NCI-H2171 treated with DMSO at 0.1 percent for 48 hours (cell line): ENCODE results near the gene CYP51A1.
A peak's percentile ranks its signal among the peaks of the same experiment; 100 is the strongest.
"Not testable (repeated sequence)": the region's sequence is repeated elsewhere in the genome, so short reads cannot be mapped to it uniquely, and the experiment has no call there.

Source experiments
- DNase-seq: peaks from one replicate; lab custom pipeline; 2025; lab: John Stamatoyannopoulos, UW

CYP51A1 gene

DNA sequence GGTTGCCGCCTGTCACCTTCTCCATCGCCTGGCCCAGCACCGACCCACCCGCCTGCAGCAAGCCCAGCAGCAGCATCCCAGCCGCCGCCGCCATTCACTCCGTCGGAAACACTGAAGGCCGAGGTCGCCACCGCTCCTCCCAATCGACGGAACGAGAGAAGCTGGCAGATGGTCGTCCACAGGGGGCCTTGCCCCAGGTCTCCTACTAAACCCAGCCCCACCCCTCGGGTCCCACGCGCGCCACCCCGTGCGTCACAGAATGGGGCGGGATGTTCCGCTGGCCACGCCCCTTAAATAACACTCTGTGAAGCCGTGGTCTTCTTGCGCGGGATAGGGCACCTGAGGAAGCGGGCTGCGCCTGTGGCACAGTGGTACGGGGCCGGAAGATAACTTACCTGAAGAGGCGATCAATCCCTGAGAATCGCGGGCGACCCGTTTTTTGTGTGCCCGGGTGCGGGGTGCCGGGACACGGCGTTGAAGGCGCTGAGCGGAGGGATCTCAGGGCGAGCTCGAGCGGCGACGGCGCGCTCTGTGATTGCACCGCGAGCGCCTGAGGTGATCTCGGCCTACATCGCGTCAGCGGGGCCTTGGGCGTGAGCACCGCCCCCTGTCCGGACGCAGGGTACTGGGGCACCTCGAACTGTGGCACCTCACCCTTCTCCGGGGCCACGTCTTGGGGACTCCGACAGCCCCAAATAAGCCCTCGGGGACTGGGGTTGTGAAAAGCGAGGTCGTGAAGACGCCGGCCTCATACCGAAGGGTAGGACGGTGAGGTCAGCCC lies at the start of gene CYP51A1:
TSS of gene CYP51A1 (minus strand) at position 207 of the 781 bp plus-strand sequence. CDS start at position 94, 113 bp downstream.
- peak; percentile 90 for DNase-seq

DNA sequence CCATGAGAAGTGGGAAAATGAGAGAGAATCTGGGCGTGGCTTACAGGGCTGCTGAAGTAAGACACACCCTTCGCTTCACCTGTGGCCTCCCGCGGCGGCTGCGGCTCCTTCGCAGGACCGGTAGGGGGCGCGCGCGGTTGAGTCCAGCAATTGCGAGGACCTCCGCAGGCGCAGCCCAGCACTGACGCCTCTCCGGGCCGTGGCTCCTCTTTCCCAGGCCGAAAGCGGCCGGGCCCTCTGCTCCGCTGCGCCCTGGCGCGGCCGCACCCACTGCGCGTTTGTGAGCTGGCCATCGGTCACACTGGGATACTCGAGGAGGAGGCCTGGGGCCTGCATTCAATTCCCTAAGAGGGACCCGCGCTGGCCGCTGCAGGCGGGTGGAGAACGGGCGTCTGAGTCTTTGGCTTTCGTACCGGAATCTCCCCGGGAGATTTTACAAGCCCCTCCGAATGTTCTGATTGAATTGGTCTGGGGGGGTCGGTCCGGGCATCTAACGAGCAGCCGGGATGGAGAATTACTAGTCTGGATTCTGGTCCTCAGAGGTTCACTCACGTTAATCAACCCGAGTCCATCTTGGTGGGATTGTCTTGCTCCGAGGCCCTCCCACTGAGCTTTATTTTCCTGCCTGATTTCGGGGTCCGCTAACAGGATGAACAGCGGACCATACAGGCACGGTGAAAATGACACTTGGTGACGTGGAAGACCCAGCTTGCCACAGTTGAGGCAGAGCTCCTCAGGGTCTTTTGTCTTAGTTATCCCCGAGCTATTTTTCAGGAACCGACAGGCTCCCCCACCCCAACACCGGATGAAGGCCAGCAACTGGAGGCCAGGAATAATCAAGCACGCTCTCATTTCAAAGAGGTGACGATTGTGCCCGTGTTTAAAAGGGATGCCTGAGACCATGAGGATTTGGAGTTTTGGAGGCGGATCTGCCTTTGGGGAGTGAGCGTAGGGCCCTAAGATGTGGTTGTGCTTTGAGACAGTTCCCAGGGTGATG lies 44.9 kb upstream of the CYP51A1 start, which contains the start of gene LRRD1:
TSS of gene LRRD1 (minus strand) at position 215 of the 997 bp plus-strand sequence. CDS start 13,940 bp downstream, outside the sequence.
- no peak for DNase-seq

DNA sequence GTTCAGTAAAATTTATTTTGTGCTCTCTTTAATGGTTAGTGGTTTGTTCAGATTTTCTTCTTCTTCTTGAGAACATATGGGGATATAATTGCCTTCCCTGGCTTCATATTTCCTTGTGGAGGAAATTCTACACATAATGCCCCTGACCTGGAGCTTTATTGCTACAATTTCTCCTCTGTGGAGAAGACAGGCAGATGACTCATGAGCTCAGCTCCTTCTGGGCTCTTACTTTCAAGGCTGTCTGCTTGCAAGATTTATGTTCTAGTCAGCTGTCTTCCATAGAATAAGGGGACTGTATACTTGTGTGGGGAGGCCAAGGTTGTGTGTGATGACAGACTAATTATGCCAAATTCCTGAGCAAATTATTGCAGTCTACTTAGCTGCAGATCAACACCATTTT lies 43.1 kb upstream of the CYP51A1 start:
- DNase-seq = peak; percentile 49

DNA sequence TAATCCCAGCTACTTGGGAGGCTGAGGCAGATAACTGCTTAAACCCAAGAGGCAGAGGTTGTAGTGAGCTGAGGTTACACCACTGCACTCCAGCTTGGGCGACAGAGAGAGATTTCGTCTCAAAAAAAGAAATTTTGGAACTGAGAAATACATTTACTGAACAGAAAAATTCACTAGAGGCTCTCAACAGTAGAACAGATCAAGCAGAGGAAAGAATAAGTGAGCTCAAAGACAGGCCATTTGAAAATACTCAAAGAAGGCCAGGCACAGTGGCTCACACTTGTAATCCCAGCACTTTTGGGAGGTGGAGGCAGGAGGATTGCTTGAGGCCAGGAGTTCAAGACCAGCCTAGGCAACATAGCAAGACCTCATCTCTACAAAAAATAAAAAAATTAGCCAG lies 35.3 kb upstream of the CYP51A1 start:
- not testable (repeated sequence) for DNase-seq

DNA sequence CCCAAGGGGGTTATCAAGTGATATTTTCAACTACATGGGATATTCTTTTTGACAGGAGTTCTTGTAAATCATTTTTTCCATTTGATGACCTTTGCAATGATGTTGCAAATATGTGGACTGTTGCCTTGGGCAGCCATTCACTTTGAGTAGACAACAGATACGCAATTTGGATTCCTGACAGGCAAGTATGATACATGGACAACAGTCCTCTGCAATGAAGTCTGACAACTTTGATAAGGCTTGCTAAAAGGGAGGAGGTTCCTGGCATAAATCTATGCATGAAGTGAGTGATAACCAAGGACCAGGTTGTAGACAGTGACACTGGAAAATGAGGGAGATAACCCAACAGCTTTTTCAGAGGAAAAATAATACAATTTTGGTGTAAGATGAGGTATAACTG lies 27.0 kb upstream of the CYP51A1 start:
- DNase-seq = no peak

DNA sequence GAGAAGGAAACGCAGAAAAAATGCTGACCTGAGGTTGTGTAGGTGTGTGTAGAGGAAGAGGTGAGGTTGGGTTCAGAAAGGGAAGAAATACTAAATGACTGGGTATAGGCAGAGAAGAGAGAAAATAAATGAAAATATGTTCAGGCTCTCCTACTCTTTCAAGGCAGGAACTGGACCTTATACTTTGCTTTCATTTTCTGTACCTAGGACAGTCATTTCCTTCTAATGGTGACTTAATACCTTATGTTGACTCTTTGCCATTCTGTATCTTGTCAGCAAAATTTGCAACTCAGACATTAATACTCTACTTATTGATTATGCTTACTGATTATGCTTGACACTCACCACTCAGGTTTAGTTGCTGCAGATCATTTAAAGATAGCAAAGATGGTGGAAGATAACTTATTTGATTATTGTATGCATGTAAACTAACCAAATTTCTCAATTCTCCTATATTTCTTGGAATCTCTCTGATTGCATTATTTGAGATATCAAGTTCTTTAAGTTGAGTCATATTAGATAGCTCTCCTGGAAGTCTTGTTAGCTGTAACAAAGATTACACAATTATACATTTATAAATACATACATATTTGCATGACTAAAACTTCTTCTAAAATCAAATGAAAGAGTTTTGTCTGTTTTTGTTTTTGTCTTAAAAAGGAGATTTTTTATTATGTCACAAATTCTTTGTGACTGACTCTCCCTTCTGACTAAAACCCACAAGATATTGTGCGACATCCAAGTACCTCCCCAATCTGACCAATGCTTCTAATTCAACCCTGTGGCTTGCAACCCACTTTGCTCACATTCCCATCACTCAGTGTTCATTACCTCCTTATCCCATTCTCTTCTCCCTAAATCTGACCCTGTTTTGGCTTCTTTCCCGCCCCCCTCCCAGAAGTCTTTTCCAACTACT lies 24.6 kb upstream of the CYP51A1 start:
- no peak for DNase-seq

DNA sequence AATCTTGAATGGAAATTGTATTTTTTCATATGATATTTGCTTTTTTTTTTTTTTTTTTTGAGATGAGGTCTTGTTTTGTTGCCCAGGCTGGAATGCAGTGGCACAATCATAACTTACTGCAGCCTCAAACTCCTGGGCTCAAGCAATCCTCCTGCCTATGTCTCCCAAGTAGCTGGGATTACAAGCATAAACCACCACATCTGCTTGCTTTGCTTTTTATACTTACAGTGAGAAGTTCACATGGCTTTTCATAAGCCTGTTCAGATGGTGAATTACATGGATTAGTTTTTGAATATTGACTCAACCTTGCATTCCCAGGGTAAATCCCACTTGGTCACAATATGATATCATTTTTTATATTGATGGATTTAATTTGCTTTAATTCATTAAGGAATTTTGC lies 22.7 kb upstream of the CYP51A1 start:
- no peak for DNase-seq

DNA sequence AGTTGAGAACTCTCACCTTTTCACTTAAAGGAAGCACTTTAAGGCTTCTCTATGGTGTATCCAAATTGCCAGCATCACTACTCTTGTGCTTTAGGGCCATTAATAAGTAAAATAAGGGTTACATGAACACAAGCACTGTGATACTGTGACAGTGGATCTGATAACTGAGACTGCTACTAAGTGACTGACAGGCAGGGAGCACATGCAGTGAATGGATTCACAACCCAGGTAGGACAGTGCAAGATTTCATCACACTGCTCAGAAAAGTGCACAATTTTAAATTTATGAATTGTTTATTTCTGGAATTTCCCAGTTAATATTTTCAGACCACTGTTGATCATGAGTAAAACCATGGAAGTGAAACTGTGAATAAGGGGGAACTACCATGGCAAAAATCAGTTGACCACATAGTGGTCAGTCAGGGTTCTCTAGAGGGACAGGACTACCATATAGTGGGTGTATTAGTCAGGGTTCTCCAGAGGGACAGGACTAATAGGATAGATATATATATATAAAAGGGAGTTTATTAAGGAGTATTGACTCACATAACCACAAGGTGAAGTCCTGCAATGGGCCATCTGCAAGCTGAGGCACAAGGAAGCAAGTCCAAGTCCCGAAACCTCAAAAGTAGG lies 20.9 kb upstream of the CYP51A1 start:
- no peak for DNase-seq

DNA sequence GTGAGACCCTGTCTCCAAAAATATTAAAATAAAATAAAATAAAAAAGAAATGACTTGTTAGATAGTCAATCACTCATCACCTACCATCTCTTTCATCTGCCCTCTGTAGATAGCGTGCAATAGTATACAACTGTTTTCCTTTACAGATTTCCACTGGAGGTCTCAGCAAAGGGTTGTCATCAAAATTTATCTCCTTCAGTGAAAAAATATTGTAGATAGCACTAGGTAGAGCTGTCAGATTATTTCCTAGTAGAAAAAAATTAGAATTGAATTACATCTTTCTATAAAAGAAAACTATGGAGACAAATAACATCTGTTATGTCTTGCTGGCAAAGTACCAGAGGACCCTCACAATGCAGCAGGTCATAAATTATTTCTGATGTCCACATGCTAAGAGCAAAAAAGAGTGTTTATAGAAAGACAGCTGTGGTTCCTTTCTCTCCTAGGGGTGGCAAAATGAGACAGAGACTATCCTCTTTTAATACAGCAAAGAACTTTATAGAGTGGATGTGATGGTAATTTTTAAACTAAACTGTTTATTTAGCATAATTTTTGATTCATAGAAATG lies 16.3 kb upstream of the CYP51A1 start:
- peak; percentile 56 for DNase-seq

DNA sequence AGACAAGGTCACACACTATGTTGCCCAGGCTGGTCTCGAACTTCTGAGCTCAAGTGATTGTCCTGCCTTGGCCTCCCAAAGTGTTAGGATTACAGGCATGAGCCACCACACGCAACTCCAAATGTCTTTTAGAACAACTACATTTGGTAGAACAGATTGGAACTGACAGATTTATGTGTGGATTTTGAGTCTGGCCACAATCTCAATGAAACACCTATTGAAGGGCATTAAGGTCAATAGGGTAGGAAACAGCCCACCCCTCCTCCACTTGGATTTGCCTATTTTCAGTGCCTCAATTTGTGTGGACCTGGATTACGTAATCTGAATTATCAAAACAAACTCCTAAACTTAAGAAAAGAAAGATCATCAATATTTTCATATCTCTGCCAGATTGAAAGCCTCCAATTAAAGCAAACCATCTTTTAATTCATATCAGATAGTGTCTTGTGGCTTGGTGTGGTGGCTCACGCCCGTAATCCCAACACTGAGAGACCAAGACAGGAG lies 15.5 kb upstream of the CYP51A1 start:
- DNase-seq = no peak

DNA sequence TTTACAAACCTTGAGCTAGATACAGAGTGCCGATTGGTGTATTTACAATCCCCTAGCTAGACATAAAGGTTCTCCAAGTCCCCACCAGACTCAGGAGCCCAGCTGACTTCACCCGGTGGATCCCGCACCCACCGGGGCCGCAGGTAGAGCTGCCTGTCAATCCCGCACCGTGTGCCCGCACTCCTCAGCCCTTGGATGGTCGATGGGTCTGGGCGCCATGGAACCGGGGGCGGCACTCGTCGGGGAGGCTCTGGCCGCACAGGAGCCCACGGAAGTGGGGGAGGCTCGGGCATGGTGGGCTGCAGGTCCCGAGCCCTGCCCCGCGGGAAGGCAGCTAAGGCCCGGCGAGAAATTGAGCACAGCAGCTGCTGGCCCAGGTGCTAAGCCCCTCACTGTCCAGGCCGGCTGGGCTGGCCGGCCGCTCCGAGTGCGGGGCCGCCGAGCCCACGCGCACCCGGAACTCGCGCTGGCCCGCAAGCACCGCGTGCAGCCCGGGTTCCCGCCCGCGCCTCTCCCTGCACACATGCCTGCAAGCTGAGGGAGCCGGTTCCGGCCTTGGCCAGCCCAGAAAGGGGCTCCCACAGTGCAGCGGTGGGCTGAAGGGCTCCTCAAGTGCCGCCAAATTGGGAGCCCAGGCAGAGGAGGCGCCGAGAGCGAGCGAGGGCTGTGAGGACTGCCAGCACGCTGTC lies 9.1 kb upstream of the CYP51A1 start:
- not testable (repeated sequence) for DNase-seq

DNA sequence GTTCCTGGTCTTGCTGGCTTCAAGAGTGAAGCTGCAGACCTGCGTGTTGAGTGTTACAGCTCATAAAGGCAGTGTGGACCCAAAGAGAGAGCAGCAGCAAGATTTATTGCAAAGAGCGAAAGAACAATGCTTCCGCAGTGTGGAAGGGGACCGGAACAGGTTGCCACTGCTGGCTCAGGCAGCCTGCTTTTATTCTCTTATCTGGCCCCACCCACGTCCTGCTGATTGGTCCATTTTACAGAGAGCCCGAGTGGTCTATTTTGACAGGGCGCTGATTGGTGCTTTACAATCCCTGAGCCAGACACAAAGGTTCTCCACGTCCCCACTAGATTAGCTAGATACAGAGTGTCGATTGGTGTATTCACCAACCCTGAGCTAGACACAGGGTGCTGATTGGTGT lies 8.5 kb upstream of the CYP51A1 start:
- not testable (repeated sequence) for DNase-seq

DNA sequence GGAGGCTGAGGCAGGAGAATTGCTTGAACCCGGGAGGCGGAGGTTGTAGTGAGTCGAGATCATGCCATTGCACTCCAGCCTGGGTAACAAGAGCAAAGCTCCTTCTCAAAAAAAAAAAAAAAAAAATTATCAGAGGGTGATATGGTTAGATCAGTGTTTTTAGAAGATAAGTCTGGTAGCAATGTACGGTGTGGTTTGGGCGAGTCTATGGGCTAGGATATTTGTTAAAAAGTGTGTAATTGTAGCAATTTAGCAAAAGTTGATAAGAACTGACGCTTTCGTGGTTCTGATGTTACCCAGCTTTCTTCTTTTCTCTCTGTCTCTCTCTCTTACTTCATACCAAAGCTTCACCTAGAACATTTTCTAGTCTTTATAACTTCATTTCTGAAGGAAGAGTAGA lies 6.9 kb upstream of the CYP51A1 start:
- no peak for DNase-seq

DNA sequence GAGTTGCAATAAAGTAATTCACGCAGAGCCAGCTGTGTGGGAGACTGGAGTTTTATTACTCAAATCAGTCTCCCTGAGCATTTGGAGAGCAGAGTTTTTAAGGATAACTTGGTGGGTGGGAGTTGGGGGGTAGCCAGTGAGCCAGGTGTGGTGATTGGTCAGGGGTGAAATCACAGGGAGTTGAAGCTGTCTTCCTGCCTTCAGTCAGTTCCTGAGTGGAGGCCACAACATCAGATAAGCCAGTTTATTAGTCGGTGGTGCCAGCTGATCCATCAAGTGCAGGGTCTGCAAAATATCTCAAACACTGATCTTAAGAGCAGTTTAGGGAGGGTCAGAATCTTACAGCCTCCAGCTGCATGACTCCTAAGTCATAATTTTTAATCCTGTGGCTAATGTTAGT lies 3.3 kb upstream of the CYP51A1 start:
- DNase-seq = no peak

DNA sequence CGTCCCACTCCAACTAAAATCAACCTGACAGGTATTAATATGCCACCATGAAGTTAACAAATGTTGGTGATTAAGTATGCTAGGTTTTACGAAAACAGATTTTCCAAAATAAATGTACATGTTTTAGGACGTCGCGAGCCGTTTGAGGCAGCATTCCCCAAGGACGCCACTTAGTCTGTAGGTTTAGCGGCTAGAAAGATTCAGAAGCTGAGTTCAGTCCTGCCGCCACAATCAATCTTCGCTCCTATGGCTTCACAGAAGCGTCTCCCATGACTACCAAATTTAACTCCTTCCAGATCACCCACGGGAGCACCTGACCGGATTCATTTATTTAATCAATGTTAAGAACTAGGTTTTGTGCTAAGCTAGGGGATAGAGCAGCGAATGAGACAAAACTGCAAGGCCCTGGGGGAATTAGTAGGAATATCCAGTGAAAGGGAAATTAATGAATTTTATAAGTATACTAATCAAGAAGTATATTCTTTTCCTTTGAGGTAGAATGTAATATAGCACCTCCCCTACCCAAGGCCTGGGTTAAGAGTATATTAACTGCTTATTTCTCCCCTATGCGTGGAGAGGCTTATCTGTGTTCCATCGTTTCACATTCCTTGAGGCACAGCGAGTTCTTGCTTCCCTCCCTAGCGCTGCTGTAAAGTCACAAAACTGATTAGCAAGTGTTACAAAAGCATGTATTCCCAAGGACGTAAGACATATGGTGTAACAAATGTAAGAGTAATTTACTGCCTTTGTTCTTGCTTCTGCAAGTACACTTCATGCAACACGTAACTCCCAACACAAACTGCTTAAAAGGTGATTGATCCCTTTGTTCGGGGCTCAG lies 994 bp upstream of the CYP51A1 start:
- peak; percentile 62 for DNase-seq

DNA sequence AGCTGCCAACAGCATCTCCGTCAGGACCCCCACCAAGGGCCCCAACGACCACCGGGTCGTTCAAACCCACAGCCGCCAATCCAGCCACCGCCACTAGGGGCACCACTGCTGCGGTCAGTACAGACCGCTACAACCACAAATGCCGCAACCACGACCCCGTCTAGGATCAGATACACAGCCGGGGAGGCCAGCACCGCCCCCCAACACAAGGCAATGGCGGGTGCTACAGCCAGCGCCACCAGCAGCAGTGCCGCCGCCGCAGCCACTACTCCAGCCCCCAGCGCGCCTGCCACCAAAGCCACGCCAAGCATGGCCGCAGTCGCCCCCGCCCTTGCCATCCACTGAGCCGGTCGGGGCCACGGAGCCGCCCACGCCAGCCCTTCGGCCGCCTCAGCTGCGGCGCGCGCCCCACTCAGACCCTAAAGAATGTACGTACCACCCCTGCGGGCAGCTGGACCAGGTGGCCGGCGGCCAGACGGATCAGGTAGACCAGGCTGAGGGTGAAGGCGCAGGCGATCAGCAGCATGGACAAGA lies 473 bp downstream of the CYP51A1 start:
- peak; percentile 68 for DNase-seq

DNA sequence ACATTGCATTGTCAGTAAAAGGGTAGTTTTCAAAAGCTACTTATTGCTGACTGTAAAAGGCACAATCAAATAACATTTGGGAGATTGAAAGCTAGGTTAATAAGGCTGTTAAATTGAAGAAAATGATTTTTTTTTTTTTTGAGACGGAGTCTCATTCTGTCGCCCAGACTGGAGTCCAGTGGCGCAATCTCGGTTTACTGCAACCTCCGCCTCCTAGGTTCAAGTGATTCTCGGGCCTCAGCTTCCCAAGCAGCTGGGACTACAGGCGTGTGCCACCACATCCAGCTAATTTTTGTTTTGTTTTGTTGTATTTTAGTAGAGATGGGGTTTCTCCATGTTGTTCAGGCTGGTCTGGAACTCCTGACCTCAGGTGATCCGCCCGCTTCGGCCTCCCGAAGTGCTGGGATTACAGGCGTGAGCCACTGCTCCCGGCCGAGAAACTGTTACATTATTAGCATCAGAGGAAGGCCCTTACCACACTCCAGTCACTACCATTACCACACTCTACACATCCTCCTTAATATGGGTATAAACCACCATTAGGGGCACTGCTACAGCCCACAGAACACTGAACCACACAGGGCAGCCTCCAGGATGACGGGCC lies 1.0 kb downstream of the CYP51A1 start:
- DNase-seq = no peak

DNA sequence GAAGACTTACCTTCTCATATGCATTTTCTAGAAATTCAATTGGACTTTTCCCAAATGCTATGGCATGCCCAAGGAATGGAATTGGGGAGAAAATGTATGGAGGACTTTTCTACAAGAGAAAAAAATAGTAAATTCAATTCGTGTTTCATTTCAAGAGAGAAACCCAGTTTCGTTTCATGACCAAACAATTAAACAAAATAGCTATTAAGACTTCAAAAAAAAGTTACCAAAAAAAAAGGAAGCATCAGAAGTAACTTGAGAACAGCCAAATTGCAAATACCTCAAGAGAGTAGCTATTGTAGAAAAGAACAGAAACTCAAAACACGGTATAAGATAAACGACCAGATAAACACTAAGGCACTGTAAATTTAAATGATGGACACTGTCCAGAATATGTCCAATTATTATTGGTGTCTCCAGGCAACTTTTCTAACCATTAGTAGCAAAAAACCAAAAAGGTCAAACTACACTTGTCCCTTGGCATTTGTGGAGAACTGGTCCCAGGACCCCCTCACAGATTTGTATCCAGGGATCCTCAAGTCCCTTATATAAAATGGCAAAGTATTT lies 2.4 kb downstream of the CYP51A1 start:
- DNase-seq = no peak
